HG02623 (cell line): ENCODE results near the gene PLEKHB1.
"Not testable (repeated sequence)": the region's sequence is repeated elsewhere in the genome, so short reads cannot be mapped to it uniquely, and the experiment has no call there.

Experiments
- ATAC-seq: cut with Tn5 transposase; IDR thresholded peaks from one replicate; pipeline ENCODE4 v1.9.1; 2021; ENCODE audit warnings: moderate library complexity; ENCODE audit not compliant: unreplicated experiment

Gene PLEKHB1

GRCh38 chr11:73670808-73671207 lies 24.4 kb downstream of the PLEKHB1 start:
- no peak for ATAC-seq

DNA sequence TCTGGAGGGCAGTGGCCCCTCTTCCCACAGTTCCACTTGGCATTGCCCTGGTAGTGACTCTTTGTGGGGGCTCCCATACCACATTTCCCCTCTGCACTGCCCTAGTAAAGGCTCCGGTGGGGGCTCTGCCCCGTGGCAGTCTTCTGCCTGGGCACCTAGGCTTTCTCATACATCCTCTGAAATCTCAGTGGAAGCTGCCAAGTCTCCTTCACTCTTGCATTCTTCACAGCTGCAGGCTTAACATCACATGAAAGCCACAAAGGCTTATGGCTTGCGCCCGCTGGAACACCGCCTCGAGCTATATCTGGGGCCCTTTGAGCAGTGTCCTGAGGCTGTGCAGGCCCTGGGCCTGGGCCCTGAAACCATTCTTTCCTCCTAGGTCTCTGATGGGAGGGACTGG lies 25.3 kb downstream of the PLEKHB1 start:
- no peak for ATAC-seq

- ATAC-seq, result not testable (repeated sequence)
Measured at GRCh38 chr11:73676552-73676951, 30.2 kb downstream of the PLEKHB1 start.

GRCh38 chr11:73680687-73681086 lies 34.3 kb downstream of the PLEKHB1 start:
- no peak for ATAC-seq

DNA sequence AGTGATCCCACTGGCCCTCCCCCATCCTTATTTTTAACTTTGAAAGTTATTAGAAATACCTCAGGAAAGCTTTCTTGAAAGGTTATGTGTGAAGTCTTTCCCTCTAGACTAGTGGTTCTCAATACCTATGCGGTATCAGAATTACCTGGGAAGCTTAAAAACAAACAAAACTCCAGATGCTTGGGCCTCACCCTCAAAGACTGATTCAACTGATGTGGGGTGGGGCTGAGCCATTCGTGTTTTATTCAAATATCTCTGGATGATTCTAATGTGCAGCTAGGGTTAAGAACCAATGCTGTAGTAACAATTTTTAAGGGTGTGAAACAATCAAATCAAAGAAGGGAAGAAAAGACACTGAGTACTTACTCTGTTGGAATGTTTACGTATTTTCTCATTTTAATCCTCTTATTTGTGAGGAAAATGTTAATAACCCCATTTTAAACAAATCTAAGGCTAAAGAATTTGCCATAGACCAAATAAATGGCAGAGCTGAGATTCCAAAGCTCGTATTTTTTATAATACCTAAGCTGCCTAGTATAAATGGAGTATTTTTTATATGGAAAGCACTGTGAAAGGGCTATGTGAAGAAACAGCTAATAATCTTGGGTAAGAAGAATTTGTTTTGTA lies 47.6 kb downstream of the PLEKHB1 start:
- ATAC-seq, result no peak

GRCh38 chr11:73705053-73705452 lies 58.7 kb downstream of the PLEKHB1 start:
- no peak for ATAC-seq

DNA sequence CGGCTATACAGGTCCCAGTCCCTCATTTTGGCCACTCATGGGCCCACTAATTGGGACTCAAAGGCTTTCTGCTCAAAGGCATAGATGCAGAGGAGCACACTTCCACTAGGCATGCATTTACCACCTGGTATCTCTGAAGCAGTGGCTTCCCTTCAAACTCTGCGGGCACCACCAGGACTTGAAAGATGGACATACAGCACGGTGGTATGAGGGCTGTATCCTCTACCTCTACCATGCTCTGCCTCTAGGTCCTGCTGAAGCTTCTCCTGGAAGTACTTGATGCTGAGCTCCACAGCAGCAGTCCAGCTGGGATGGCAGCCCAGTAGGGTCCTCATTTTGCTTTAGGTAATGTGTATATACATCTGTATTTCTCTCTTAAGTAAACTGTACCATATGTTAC lies 64.6 kb downstream of the PLEKHB1 start:
- no peak for ATAC-seq
